CD4-positive, alpha-beta T cell treated with Interleukin-10 for 1 hour (primary cell): ENCODE data around the gene BDNF.
"Not testable (repeated sequence)": the region's sequence is repeated elsewhere in the genome, so short reads cannot be mapped to it uniquely, and the experiment has no call there.

Source experiments
- DNase-seq: peaks from one replicate; pipeline ENCODE4 v3.0.0-alpha.2; 2020

The BDNF gene

GRCh38 chr11:27700351-27701301, at the start of gene BDNF:
BDNF (minus strand) TSS chr11:27700455; CDS start chr11:27658564, 41,891 bp downstream.
- no peak for DNase-seq

DNA sequence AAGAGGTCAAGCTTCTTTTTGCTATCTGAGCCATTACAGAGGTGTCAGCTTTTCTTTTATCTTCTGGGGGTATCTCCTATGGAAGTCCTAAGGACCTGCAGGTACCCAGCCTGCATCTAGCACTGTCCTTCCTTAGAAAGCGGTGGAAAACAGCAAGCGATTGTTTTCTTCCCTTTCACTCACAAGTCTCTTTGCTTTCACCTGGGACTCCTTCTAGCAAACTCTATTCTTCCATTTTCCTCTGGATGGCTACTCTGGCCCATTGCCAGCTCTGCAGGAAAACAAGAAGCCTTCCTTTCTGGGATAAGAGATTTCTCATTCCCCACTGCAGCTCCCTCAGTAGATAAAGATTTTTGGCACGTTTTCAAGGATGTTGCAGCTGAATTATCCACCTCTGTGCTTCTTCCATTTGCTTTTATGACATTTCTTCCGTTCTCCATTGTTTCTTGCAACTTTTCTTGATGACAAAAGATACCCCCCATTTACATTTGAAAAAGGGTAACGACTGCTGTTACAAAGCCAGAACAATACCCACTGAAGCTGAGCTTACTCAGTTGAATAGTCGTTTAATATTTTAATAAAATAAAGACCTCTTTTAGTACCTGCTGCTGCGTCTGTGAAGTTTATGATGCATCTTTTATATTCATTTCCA, 40.2 kb upstream of the BDNF start:
- DNase-seq = no peak

- DNase-seq = no peak
These were observed 35.0 kb upstream of the BDNF start for GRCh38 chr11:27735281-27735680.

GRCh38 chr11:27731803-27732202, 31.5 kb upstream of the BDNF start:
- DNase-seq = not testable (repeated sequence)

DNA sequence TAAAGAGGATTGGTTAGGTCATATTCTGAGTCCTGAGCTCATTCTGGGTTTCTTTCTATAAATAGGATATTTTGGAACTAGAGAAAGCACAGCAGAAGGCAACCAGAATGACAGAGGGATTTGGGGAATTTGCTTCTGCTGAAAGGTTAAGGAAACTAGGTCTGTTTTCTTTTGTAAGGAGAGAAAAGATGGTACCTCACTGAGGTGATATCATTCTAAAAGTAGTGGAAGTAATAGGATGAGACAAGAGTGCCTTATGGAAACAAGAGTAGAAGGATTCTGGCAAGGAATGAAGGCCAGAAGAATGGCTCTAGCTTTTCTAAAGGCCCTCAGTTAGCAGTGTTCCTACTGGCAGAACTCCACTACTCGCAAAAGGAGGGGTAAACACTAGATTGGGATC, 26.7 kb upstream of the BDNF start:
- no peak for DNase-seq

DNA sequence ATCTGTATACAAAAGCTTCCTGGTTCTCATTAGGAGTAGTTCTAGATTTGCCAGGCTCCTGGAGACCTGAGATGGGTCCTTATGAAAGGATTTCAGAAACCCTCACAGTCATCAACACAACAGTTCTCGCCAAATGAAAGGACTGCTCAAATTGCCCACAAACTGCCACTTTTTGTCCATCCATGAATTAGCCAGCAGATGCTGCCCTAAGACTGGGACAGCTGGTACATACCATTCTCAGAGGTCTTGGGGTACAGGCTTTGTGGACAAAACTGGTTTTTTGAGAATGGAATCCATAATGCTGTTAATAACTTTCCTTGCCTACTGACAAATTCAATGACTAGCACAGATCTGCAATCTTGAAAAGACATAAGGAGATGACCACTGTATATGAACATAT, 23.4 kb upstream of the BDNF start:
- DNase-seq = no peak

- DNase-seq = no peak
These were observed 22.7 kb upstream of the BDNF start for GRCh38 chr11:27722953-27723344.

DNA sequence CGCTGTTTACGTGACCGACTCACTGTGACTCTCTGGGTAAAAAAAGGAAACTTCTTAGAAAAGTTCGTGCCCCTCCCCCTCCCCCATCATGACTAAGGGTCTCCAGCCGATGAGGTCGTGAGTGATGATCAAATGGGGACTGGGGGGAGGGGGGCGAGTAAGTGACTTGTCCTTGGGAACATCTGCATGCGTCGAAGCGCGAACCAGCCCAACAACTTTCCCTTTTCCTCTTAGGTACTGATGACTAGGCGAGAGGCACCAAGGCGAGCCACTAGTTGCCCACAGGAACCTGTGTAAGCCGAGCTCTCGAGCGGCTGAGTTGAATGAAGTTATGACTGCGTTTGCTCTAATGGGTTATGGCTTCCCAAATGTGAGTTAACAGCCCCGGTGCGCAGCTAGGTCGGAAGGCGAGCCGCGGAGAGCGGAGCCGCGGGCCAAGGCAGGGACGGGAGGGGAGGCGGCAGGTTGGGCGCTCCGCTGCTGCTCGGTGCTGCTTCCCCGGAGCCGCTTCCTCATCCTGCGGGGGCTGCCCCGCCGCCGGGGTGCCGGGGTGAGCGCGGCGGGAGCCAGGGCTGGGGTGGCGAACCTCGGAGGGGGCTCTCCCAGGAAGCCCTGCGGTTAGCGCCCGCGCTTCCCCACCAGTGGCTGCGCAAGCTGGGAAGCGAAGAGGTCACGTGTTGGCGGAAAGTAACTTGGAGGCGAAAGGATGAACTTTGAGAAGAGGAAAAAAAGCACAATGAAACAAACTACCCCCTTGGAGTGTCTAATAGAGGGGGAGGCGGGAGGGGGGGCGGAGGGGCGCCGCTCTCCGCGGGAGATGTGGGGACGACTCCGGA, 22.1 kb upstream of the BDNF start:
- DNase-seq = no peak

- DNase-seq = no peak
These were observed 21.2 kb upstream of the BDNF start for GRCh38 chr11:27721264-27722116.

- no peak for DNase-seq
These were observed 20.1 kb upstream of the BDNF start for GRCh38 chr11:27720277-27720830.

DNA sequence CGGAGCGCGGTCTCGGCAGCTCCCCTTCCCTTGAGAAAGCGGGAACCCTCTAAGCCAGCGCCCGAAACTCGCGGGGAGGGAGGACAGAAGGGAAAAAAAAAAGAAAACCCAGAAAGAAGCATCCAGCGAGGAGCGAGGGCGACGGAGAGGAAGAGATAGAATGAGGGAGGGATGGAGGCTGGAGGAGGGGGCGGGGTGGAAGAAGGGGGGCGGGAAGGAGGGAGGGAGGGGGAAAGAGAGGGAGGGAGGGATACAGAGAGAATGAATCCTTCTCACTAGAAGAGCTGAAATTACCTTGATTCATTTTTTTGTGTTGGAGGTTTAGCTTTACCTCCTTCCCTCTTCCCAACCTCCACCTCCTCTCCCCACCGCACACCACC, 19.3 kb upstream of the BDNF start:
- no peak for DNase-seq

DNA sequence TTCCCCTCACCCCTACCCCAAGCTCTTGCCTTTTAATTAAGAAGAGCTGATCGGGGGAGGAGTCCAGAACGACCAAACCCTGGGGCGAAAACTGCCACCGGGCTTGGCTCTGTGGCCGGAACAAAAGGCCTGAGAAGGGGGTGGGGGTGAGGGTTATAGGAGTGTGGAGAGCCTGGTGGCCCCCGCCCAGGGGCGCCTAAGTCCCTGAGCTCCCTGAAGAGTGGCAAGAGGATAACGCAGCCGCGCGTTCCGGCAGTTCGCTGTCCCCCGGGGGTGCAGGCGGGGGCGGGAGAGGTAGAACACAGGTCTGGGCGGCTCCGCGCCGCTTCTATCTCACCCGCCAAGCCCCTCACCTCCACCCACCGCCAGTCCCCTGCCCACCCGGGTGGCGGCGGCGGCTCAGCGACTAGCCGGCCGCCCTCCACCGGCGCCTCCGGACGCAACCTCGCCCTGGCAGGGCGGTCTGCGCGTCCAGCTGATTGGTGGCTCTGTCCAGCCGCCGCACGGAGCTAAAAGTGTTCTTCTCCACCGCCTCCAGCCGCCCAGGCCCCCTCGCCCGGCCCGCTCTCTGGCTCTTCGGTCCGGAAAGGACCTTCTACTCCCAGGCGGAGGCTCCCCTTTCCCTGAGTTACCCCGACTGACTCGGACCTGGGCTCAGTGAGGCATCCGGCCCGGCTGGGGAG, 18.7 kb upstream of the BDNF start:
- no peak for DNase-seq

- no peak for DNase-seq
These were observed 18.1 kb upstream of the BDNF start for GRCh38 chr11:27718346-27718862.

- no peak for DNase-seq
These were observed 17.6 kb upstream of the BDNF start for GRCh38 chr11:27717801-27718229.

GRCh38 chr11:27717377-27717776, 17.1 kb upstream of the BDNF start:
- no peak for DNase-seq

DNA sequence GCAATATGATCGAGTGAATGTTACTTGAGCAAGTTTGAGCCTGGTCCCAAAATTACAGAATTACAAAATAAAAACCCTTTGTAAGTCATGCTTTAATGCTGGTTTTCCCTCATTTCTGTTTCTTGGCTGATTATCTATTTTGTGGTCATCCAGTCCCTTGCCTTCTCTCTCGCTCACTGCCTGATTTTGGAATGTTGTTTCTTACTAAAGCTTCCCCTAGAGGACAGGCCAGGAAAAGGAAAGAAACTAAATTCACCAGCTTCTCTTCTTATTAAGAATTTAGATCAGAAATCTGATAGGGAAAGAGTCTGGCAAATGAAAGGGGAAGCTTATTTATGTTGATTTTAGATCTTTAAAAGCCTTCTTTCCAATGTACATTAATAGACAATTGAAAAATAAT, 16.6 kb upstream of the BDNF start:
- no peak for DNase-seq

DNA sequence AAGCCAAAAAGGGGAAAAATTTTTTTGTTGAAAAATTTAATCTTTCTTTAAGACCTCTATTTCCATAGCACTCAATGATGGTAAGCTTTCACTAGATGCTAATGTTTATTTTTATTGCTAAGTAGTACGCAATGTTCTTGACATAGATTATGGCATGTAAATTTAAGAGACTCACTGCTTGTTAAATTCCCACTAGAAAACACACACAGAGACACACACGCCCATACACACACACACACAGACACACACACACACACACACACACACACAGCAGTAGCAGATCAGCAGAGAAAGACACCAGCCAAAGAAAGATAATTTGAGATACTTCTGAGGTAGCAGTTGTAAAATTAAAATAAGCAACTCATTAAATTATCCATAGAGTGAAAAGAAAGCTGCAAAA, 16.0 kb upstream of the BDNF start:
- no peak for DNase-seq

- DNase-seq = no peak
These were observed 11.5 kb upstream of the BDNF start for GRCh38 chr11:27711725-27712124.

DNA sequence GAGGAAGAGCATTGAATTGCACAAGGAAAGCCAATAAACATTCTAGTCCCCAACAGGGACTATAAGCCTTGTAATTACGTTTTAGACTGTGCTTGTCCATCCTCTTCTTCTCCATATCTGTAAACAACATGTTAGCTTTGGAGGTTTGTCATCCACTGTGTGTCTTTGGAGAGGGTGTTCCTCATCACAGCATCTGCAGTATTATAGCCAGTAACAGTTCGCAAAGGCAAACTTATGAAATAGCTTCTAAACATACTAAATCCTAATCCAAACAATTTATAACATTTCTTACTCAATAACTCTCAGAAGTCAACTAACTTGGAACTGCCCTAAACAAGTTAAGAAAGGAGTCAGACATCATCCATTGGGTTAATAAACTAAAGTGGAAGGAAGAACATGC, 10.3 kb upstream of the BDNF start:
- DNase-seq = no peak

DNA sequence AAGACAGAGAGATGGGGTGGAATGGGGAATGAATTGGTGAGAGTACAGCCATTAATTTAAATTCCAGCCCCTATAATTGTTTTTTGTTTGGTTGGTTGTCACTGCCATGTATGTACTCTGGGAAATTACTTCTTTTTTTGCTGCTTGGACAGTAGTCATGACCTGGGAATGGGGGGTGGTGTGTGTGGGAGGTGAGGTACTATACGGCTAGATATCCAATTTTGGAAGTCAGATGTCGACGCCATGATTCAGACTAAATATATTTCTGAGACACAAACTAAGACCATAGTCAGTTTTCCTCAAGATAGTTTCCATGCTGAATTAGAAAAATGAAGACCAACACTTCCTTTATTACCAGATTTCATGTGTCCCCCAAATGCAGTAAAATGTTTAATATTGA, 7.4 kb upstream of the BDNF start:
- no peak for DNase-seq
